Progenitor cell of endocrine pancreas (in vitro differentiated cells): ENCODE measurements around the gene LAMC1. TPM values are rescaled to one million over a fixed set of nuclear protein-coding genes. Genes with fewer than 3 reads are reported as not detected.

Source experiments
- DNase-seq: peaks from one replicate; pipeline ENCODE4 v3.0.0; 2021; ENCODE audit warnings: low spot score; ENCODE audit not compliant: unreplicated experiment
- H3K27ac Mint-ChIP-seq: 2 replicates; pipeline ENCODE4 v1.8.0; 2021; ENCODE audit warnings: mild to moderate bottlenecking, moderate library complexity, mixed read lengths
- H3K27me3 Mint-ChIP-seq: 2 replicates; pipeline ENCODE4 v1.8.0; 2021; ENCODE audit warnings: mixed read lengths
- H3K36me3 Mint-ChIP-seq: 2 replicates; pipeline ENCODE4 v1.8.0; 2022; ENCODE audit warnings: mixed read lengths; ENCODE audit not compliant: insufficient read depth
- H3K4me1 Mint-ChIP-seq: 2 replicates; pipeline ENCODE4 v1.8.0; 2021; ENCODE audit warnings: low read depth, mixed read lengths
- H3K4me3 Mint-ChIP-seq: 2 replicates; pipeline ENCODE4 v1.8.0; 2021; ENCODE audit warnings: low read depth, mild to moderate bottlenecking, moderate library complexity, mixed read lengths
- H3K9me3 Mint-ChIP-seq: 2 replicates; pipeline ENCODE4 v1.8.0; 2021; ENCODE audit warnings: low read depth, mixed read lengths
- CTCF ChIP-seq: fragments of 200-600 bp; sonication (generic); IDR thresholded peaks from one replicate; pipeline ENCODE4 v1.5.0; 2021; ENCODE audit warnings: antibody characterized with exemption, mild to moderate bottlenecking; ENCODE audit not compliant: unreplicated experiment
- total RNA-seq: library from RNA; stranded (reverse); gene quantifications from 2 replicates; pipeline ENCODE4 v1.2.1, GENCODE V29; 2021

Gene LAMC1
- total RNA-seq, 1 donor from 2014 or later = 72.9 TPM

GRCh38 chr1:183163316-183163715, 140.1 kb downstream of the LAMC1 start:
- H3K9me3 Mint-ChIP-seq = no peaks in the 10 kb centered on the region
- no peak for DNase-seq
- no peaks in the 10 kb centered on the region for H3K36me3 Mint-ChIP-seq
- no peak for TF ChIP-seq CTCF
- no peak overlapping the region for H3K4me3 Mint-ChIP-seq
- peaks cover 1% of the 10 kb centered on the region for H3K4me1 Mint-ChIP-seq
- H3K27ac Mint-ChIP-seq = no peak overlapping the region
- H3K27me3 Mint-ChIP-seq = no peaks in the 10 kb centered on the region

- Mint-ChIP-seq H3K27me3 (no peaks in the 10 kb centered on the region), H3K4me3 (no peak overlapping the region), H3K9me3 (no peaks in the 10 kb centered on the region), H3K36me3 (no peaks in the 10 kb centered on the region), H3K4me1 (peaks cover 1% of the 10 kb centered on the region), H3K27ac (no peak overlapping the region)
- no peak for DNase-seq
- TF ChIP-seq CTCF = no peak
These were observed 141.1 kb downstream of the LAMC1 start for GRCh38 chr1:183164340-183164739.

- Mint-ChIP-seq H3K27me3 (no peaks in the 10 kb centered on the region), H3K9me3 (no peaks in the 10 kb centered on the region), H3K27ac (no peak overlapping the region), H3K4me1 (peaks cover 1% of the 10 kb centered on the region), H3K36me3 (no peaks in the 10 kb centered on the region), H3K4me3 (no peak overlapping the region)
- no peak for DNase-seq
- TF ChIP-seq CTCF = no peak
These were observed 141.7 kb downstream of the LAMC1 start for GRCh38 chr1:183164963-183165362.

GRCh38 chr1:183165456-183165855, 142.2 kb downstream of the LAMC1 start:
- no peaks in the 10 kb centered on the region for H3K36me3 Mint-ChIP-seq
- no peak for TF ChIP-seq CTCF
- H3K9me3 Mint-ChIP-seq = no peaks in the 10 kb centered on the region
- H3K4me3 Mint-ChIP-seq = no peak overlapping the region
- no peak overlapping the region for H3K27ac Mint-ChIP-seq
- no peaks in the 10 kb centered on the region for H3K27me3 Mint-ChIP-seq
- H3K4me1 Mint-ChIP-seq = peaks cover 1% of the 10 kb centered on the region
- no peak for DNase-seq

- no peak for TF ChIP-seq CTCF
- no peaks in the 10 kb centered on the region for H3K36me3 Mint-ChIP-seq
- peaks cover 1% of the 10 kb centered on the region for H3K4me1 Mint-ChIP-seq
- no peak overlapping the region for H3K27ac Mint-ChIP-seq
- no peak for DNase-seq
- H3K27me3 Mint-ChIP-seq = no peaks in the 10 kb centered on the region
- H3K9me3 Mint-ChIP-seq = no peaks in the 10 kb centered on the region
- H3K4me3 Mint-ChIP-seq = no peak overlapping the region
These were observed 143.2 kb downstream of the LAMC1 start for GRCh38 chr1:183166454-183166853.

- Mint-ChIP-seq H3K36me3 (no peaks in the 10 kb centered on the region), H3K4me1 (peaks cover 1% of the 10 kb centered on the region), H3K27ac (no peak overlapping the region), H3K9me3 (no peaks in the 10 kb centered on the region), H3K4me3 (no peak overlapping the region), H3K27me3 (no peaks in the 10 kb centered on the region)
- DNase-seq = no peak
- no peak for TF ChIP-seq CTCF
These were observed 144.5 kb downstream of the LAMC1 start for GRCh38 chr1:183167676-183168075.
